GM19099 (cell line): Measurements from ENCODE around the gene GBE1.

Experiments
- POLR2A ChIP-seq: IDR thresholded peaks from 3 replicates; pipeline ENCODE4 v1.6.1; 2011; ENCODE audit warnings: low read depth; ENCODE audit not compliant: insufficient read length; ENCODE audit errors: extremely low read depth

GBE1 gene

DNA sequence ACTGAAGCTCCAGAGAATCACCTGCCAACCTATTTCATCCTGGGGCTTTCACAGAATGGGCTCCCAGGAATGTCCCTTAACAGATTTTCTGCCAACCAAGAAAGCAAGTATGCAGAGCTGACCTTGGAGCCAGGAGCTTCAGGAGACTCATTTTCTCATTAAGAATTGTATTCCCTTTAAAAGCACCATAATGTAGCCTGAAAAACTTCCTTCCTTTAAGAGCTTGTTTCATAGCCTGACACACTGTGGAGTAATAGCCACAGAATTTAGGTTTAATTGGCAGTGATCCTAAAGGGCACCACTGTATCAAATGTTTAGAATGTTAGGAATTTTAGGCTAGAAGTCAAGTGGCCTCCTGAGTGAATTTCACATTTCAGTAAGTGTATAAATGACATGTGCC, 309.8 kb downstream of the GBE1 start:
- no peak for TF ChIP-seq POLR2A

DNA sequence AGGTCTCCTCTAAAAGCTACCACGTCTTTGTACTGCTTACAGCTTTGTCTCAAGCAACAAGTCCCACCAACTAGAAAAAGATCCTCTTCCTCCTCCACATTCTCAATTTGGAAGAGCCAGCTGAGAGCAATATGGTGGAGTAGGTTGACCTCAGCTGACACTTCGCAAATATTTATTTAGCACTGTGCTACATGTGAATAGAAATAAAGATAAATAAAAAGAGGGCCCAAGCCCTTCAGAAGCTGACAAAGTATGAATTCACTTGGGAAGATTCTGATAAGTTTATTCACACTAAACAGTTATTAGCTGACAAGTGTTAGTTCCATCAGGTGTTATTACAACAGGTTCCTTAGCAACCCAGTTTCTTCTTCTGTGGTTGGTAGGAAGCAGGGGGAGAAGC, 310.3 kb downstream of the GBE1 start:
- no peak for TF ChIP-seq POLR2A

DNA sequence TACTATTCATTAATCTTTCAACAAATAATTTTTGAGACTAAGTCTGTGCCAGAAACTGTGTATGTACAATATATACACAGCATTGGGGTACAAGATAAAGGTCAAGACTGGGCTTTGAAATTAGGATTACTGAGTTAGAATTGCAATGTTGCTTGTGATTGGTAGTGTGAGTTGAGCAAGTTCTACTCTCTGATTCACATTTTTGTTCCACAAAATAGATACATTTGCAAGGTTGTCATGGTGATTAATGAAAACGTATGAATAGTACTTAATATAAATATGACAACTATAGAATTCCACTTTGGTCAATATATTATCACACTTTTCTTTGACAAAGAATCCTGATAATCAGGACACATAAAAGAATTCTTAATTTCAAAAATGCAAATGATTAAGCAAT, 314.6 kb downstream of the GBE1 start:
- no peak for TF ChIP-seq POLR2A

DNA sequence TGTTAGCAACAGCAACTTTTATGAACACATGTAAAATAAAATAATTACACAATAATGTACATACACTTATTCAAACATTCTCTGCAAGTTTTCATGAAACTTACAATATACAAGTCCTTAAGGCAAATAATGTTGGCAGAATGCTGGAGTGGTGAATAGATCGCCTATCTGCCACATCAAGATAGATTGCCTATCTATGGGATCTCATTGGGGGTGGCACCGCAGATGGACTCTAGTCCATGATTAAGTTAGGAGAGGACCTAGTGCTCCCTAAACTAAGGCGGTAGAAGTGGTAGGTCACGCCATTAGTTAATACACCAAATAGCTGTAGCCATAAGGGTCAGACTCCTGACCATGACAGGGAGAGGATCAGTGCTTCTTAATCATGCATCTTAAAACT, 315.7 kb downstream of the GBE1 start:
- TF ChIP-seq POLR2A, result no peak

DNA sequence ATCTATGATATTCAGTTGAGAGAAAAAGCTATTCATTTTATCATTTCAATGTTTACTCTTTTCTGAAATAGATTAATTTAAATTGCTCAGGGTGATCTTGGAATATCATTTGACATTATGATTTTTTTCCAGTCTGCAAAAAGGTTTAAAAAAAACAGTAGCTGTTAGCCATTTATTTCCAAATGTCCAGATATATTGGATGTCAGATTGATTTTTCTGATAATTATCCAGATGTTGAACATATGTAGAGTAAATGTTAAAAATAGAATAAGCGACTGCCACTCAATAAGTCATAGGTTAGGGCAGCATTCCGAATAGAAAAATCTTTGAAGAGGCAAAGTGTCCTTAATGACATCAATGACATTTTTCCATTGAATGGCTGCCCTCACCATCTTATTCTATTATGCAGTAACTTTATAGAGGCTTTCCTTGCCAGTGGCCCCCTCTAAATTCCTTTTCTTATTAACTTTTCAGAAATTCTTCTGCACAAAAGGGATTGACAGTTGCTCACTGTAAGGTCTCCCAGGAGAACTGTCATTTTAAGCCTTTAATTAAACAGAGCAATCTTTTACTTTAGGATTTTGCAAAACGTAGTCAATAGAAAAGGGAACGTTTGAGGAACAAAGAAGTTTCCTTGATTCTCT, 316.5 kb downstream of the GBE1 start:
- no peak for TF ChIP-seq POLR2A

DNA sequence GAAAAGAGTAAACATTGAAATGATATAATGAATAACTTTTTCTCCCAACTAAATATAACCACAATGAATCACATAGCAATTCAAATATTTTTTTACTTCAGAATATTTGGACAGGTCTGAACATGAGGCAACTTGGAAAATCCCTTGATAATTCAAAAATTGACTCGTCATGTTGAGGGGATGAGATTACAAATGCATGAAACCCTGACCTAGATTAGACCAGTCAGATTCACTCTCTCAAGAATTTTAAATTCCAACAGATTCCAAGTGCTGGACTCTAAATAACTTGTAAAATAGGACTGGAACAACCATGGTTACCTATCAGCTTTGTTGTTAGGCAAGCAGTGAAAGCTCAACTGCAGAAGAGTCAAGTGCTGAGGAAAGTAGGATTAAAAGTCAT, 317.5 kb downstream of the GBE1 start:
- TF ChIP-seq POLR2A, result no peak

DNA sequence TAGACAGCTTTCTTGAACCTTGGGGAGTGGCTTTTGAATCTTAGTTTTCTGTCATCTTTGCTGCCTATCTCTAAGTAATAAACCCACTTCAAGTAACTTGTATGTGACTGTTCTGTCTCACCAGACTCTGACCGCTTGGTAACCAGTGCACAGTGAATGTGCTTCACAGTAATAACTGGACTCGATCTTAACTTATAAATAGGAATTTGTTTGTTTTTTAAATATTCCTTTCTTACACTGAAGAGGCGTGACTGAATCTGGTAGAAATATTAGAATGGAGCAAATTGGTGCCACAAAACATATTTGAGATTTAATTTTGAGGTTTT, 318.0 kb downstream of the GBE1 start:
- TF ChIP-seq POLR2A, result no peak

DNA sequence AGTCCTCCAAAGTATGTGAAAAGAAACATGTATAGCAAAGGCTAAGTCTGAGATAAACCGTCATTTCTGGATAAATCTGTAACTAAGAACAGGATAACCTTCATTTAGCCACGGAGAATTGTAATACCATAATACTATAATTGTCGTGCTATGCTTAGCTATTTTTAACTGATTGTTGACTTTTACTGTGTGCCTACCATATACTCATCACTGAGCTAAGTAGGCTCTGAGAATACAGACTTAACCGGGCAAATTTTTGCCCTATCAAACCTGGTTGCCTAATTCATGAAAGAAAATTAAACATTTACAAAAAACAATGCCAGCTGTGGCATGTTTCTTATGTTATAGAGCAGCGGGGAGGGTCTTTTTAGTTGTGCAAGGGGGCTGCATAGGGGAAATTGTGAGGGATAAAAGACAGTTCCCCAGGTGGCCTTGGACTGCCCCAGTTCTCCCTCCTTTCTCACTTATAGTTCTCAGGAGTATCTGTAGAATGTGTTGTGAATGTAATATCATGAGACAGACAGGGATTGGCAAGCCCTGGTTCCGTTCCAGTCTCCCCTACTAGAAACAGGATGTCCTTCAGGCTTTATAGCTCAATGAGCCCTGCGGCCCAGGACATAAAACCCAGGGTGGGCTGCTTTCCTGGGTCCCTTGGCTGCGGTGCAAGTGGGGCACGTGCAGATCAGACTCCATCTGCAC, 318.5 kb downstream of the GBE1 start:
- TF ChIP-seq POLR2A, result no peak

DNA sequence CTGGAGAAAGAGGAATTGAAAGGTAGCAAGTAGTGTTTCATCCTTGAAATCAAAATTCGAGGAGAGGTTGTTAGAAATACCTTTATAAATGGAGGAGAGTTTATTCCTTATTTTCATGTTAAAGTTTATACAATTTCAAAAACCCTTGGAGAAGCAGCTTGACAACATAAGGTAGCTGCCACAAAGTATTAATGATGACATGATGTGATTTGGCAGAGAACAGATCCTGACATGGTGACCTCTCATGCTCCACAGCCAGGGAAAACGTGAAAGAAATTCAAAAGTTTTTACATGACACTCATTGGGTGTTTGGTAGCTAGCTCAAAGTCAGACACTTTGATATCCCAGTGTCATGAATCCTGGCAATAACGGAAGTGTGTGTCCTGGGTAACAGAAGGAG, 320.8 kb downstream of the GBE1 start:
- no peak for TF ChIP-seq POLR2A
